Astrocyte (in vitro differentiated cells and primary cell): Measurements from ENCODE around the gene UBTD2. TPM values are rescaled to one million over a fixed set of nuclear protein-coding genes. Genes with fewer than 3 reads are reported as not detected.
A peak's percentile ranks its signal among the peaks of the same experiment; 100 is the strongest.

Experiments
- DNase-seq: peaks from one replicate; pipeline ENCODE4 v3.0.0-alpha.2; 2010; ENCODE audit warnings: low read depth
- FAIRE-seq: peaks from 2 replicates; lab custom pipeline; 2011; peaks lifted over from hg19 to GRCh38; lab: Jason Lieb, UNC
- H2AFZ ChIP-seq: 2 replicates; pipeline ENCODE4 v1.6.0; 2012; ENCODE audit warnings: low read depth, low read length, inconsistent platforms
- H3K27ac ChIP-seq: 2 replicates; pipeline ENCODE4 v1.5.1; 2011; ENCODE audit warnings: low read depth, low read length, inconsistent platforms
- H3K27me3 ChIP-seq: 2 replicates; pipeline ENCODE4 v1.6.0; 2011; ENCODE audit warnings: low read length, inconsistent platforms; ENCODE audit not compliant: insufficient read depth
- H3K36me3 ChIP-seq: 2 replicates; pipeline ENCODE4 v1.5.1; 2011; ENCODE audit warnings: low read length, inconsistent platforms; ENCODE audit not compliant: insufficient read depth
- H3K4me1 ChIP-seq: 2 replicates; pipeline ENCODE4 v1.5.1; 2011; ENCODE audit warnings: low read length, inconsistent platforms; ENCODE audit not compliant: insufficient read depth
- H3K4me2 ChIP-seq: 2 replicates; pipeline ENCODE4 v1.6.0; 2012; ENCODE audit warnings: low read length, inconsistent platforms
- H3K4me3 ChIP-seq: 2 replicates; pipeline ENCODE4 v1.5.1; 2011; ENCODE audit warnings: low read depth, mild to moderate bottlenecking, low read length, inconsistent platforms; ENCODE audit not compliant: insufficient read depth
- H3K79me2 ChIP-seq: 2 replicates; pipeline ENCODE4 v1.6.0; 2012; ENCODE audit warnings: mild to moderate bottlenecking, low read length, inconsistent platforms; ENCODE audit not compliant: insufficient read depth
- H3K9ac ChIP-seq: 2 replicates; pipeline ENCODE4 v1.6.0; 2012; ENCODE audit warnings: mild to moderate bottlenecking, low read length, inconsistent platforms
- H3K9me3 ChIP-seq: 2 replicates; pipeline ENCODE4 v1.5.1; 2012; ENCODE audit warnings: low read depth, mild to moderate bottlenecking, low read length, inconsistent platforms; ENCODE audit not compliant: insufficient read depth
- H4K20me1 ChIP-seq: 2 replicates; pipeline ENCODE4 v1.6.0; 2012; ENCODE audit warnings: low read length, inconsistent platforms; ENCODE audit not compliant: insufficient read depth
- H3K27ac Mint-ChIP-seq: one replicate; pipeline ENCODE4 v1.8.0; 2021; ENCODE audit warnings: mild to moderate bottlenecking, mixed read lengths; ENCODE audit not compliant: unreplicated experiment
- H3K27me3 Mint-ChIP-seq: one replicate; pipeline ENCODE4 v1.8.0; 2021; ENCODE audit warnings: low read depth, mixed read lengths; ENCODE audit not compliant: unreplicated experiment
- H3K36me3 Mint-ChIP-seq: one replicate; pipeline ENCODE4 v1.8.0; 2021; ENCODE audit warnings: low read depth, mixed read lengths; ENCODE audit not compliant: unreplicated experiment
- H3K4me1 Mint-ChIP-seq: one replicate; pipeline ENCODE4 v1.8.0; 2021; ENCODE audit warnings: low read depth, mixed read lengths; ENCODE audit not compliant: unreplicated experiment
- H3K4me3 Mint-ChIP-seq: one replicate; pipeline ENCODE4 v1.8.0; 2021; ENCODE audit warnings: mild to moderate bottlenecking, moderate library complexity, mixed read lengths; ENCODE audit not compliant: unreplicated experiment
- H3K9me3 Mint-ChIP-seq: one replicate; pipeline ENCODE4 v1.8.0; 2021; ENCODE audit warnings: mild to moderate bottlenecking, mixed read lengths; ENCODE audit not compliant: unreplicated experiment
- EZH2 ChIP-seq: IDR thresholded peaks from 2 replicates; pipeline ENCODE4 v1.6.1; 2012; ENCODE audit warnings: mild to moderate bottlenecking, low read length, inconsistent platforms; ENCODE audit not compliant: insufficient read depth
- total RNA-seq: library from RNA; stranded (reverse); gene quantifications from 2 replicates; pipeline ENCODE4 v1.2.1, GENCODE V29; 2021
- TF ChIP-seq, protein P1 (sequence below): IDR thresholded peaks from 2 replicates; pipeline ENCODE4 v1.5.1; 2011; ENCODE audit warnings: low read depth, mild to moderate bottlenecking, inconsistent platforms, low read length, moderate library complexity; ENCODE audit not compliant: insufficient read depth

Gene UBTD2
- total RNA-seq, 1 donor from 2014 or later = 34.2 TPM

DNA sequence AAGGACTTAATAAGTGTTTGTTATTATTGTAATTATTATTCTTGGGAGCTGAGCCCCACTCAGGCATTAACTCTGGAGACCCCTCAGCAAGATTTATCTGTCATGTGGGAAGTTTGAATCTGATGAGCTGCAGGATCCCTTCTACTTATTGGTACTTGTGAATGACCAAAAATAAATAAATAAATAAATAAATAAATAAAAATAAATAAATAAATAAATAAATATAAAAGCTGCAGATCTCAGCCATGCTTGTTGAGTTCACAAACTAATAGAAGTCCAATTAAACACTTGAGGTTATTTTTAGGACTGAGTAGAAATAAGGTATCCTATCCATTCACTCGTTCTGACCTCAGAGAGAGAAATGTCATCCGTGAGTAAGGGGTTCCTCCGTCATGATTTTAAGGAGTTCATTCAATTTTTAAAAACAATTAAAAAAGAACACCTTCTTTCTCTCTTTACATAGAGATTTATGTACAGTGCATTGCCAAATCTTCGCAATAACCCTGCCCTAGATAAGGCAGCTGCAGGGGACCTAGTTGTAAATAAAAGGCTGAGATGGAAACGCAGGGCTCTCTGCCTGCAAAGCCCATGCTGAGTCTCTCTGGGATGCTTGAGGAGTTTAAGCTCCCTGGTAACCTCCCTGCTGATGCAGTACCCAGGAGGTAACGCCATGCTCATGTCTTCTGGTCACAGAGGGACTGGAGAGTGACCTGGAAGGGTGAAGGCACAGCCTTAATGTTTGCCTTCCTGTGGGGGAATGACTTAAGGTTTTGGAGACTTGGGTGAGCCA is 88.4 kb downstream of the UBTD2 start:
- DNase-seq = no peak
- Histone ChIP-seq H3K27me3 (no peaks in the 10 kb centered on the region), H3K4me3 (no peak overlapping the region), H3K4me2 (no peak overlapping the region), H3K36me3 (no peaks in the 10 kb centered on the region), H3K9ac (no peak overlapping the region), H2AFZ (no peak overlapping the region), H3K79me2 (no peaks in the 10 kb centered on the region), H3K27ac (no peak overlapping the region), H4K20me1 (no peaks in the 10 kb centered on the region), H3K4me1 (peaks cover 3% of the 10 kb centered on the region), H3K9me3 (no peaks in the 10 kb centered on the region)
- no peak for FAIRE-seq
- no peak for TF ChIP-seq EZH2
- TF ChIP-seq, protein P1, sequence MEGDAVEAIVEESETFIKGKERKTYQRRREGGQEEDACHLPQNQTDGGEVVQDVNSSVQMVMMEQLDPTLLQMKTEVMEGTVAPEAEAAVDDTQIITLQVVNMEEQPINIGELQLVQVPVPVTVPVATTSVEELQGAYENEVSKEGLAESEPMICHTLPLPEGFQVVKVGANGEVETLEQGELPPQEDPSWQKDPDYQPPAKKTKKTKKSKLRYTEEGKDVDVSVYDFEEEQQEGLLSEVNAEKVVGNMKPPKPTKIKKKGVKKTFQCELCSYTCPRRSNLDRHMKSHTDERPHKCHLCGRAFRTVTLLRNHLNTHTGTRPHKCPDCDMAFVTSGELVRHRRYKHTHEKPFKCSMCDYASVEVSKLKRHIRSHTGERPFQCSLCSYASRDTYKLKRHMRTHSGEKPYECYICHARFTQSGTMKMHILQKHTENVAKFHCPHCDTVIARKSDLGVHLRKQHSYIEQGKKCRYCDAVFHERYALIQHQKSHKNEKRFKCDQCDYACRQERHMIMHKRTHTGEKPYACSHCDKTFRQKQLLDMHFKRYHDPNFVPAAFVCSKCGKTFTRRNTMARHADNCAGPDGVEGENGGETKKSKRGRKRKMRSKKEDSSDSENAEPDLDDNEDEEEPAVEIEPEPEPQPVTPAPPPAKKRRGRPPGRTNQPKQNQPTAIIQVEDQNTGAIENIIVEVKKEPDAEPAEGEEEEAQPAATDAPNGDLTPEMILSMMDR = no peak
- H3K4me3 Mint-ChIP-seq = no peak overlapping the region
- H3K9me3 Mint-ChIP-seq = peaks cover 5% of the 10 kb centered on the region
- H3K27ac Mint-ChIP-seq = no peak overlapping the region
- no peaks in the 10 kb centered on the region for H3K27me3 Mint-ChIP-seq
- no peaks in the 10 kb centered on the region for H3K4me1 Mint-ChIP-seq
- H3K36me3 Mint-ChIP-seq = peaks cover 8% of the 10 kb centered on the region

DNA sequence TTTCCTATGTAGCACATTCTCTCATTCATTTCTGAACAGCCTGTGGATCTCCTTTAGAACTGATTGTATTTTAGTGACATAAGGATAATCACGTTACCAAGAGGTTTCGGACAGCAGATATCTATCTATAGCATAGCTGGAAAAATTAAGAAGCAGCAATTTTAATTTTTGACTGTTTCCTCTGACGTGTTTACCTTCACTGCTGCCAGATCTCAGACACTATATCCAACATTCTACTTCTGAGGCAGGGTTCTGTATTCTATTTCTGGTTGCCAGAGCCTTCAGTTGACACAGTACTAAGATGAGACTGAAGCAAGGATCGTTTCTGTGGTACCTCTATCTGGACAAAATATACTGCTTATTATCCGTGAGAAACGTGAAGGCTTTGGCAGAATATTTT is 89.7 kb downstream of the UBTD2 start, which contains the start of gene EFCAB9:
TSS of gene EFCAB9 (plus strand) at position 301 of the 400 bp plus-strand sequence. CDS start at position 302, 1 bp downstream.
- Histone ChIP-seq H3K27ac (no peak within 1 kb of the TSS), H4K20me1 (no peaks in the 10 kb centered on the region), H3K4me2 (no peak within 1 kb of the TSS), H3K4me1 (peaks cover 7% of the 10 kb centered on the region), H3K4me3 (no peak within 1 kb of the TSS), H3K79me2 (no peaks in the 10 kb centered on the region), H3K9ac (no peak within 1 kb of the TSS), H3K27me3 (no peaks in the 10 kb centered on the region), H3K36me3 (no peaks in the 10 kb centered on the region), H2AFZ (no peak within 1 kb of the TSS), H3K9me3 (no peaks in the 10 kb centered on the region)
- DNase-seq (no peak), FAIRE-seq (no peak)
- no peaks in the 10 kb centered on the region for H3K27me3 Mint-ChIP-seq
- no peak for TF ChIP-seq EZH2
- TF ChIP-seq, protein P1 = no peak
- no peak within 1 kb of the TSS for H3K4me3 Mint-ChIP-seq
- H3K9me3 Mint-ChIP-seq = peaks cover 4% of the 10 kb centered on the region
- peaks cover 8% of the 10 kb centered on the region for H3K36me3 Mint-ChIP-seq
- H3K27ac Mint-ChIP-seq = no peak within 1 kb of the TSS
- H3K4me1 Mint-ChIP-seq = peaks cover 5% of the 10 kb centered on the region

DNA sequence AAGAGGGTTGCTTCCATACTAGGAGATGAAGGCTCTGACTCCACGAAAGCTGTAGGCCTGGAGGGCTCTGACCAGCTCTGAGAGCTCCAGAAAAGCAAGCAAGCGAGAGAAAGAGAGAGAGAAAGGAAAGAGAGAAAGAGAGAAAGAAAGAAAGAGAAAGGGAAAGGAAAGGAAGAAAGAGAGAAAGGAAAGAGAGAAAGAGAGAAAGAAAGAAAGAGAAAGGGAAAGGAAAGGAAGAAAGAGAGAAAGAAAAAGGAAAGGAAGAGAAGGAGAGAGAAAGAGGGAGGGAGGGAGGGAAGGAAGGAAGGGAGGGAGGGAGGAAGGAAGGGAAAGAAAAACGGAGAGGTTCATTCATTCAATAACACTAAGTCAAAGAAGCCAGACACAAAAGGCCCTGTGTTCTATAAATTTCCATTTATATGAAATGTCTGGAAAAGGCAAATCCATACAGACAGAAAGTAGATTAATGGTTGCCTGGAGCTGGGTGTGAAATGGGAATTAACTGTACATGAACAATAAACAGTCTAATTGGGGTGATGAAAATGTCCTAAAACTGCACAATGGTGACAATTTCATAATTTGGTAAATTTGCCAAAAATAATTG is 93.8 kb downstream of the UBTD2 start:
- Mint-ChIP-seq H3K4me1 (peaks cover 17% of the 10 kb centered on the region), H3K27ac (peak overlapping the region; percentile 92), H3K36me3 (peaks cover 10% of the 10 kb centered on the region), H3K9me3 (no peaks in the 10 kb centered on the region), H3K4me3 (peak overlapping the region; percentile 85), H3K27me3 (no peaks in the 10 kb centered on the region)
- Histone ChIP-seq H3K4me3 (peak overlapping the region; percentile 47), H3K36me3 (no peaks in the 10 kb centered on the region), H3K9me3 (no peaks in the 10 kb centered on the region), H3K9ac (peak overlapping the region; percentile 77), H4K20me1 (peaks cover 22% of the 10 kb centered on the region), H3K4me1 (peaks cover 16% of the 10 kb centered on the region), H3K79me2 (peaks cover 25% of the 10 kb centered on the region), H3K4me2 (peak overlapping the region; percentile 96), H2AFZ (peak overlapping the region; percentile 73), H3K27ac (peak overlapping the region; percentile 64), H3K27me3 (no peaks in the 10 kb centered on the region)
- DNase-seq (no peak), FAIRE-seq (no peak)
- TF ChIP-seq, protein P1 = no peak
- no peak for TF ChIP-seq EZH2
